Fibroblast of skin of back (primary cell): ENCODE data around the gene VPS37B.
"Not testable (repeated sequence)": the region's sequence is repeated elsewhere in the genome, so short reads cannot be mapped to it uniquely, and the experiment has no call there.

Experiments used
- DNase-seq: peaks from one replicate; pipeline ENCODE4 v3.0.0-alpha.2; 2013

The VPS37B gene

DNA sequence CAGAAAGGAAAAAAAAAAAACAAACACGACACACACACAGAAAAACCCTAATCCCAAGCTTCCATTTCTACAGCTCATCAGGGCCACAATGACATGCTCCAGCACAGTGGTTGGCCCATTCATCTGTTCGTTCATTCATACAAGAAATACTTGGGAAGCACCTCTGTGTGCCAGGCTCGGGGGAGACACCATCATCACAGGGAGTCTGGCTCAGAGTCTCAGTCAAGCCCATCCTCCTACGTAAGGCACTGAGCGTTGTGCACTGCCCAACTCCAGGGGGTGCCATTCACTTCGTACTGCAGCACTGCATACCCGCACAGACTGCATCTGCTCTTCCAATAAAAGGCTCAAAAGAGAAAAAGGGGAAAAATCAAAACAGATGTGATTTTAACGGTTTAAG is 15.3 kb downstream of the VPS37B start:
- DNase-seq: peak; percentile 65

DNA sequence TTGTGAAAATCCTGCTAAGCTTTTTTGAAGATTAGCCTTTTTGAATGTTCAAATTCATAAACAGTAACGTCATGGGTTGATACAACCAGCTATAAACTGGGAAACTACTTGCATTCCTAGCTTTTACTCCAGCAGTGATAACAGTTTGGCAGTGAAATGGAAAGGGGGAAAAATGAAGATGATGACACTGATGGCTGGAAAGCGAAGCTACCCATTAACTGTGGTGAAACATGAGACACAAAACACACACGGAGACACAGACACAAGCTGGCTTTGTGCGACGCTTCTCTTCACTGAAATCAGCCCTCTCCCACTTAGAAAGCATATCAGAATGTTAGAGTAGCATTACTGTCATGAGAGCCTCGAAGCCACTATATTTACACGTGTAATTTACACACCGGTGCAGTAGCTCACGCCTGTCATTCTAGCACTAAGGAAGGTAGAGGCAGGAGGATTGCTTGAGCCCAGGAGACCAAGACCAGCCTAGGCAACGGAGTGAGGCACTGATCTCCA is 15.7 kb downstream of the VPS37B start:
- peak; percentile 53 for DNase-seq

DNA sequence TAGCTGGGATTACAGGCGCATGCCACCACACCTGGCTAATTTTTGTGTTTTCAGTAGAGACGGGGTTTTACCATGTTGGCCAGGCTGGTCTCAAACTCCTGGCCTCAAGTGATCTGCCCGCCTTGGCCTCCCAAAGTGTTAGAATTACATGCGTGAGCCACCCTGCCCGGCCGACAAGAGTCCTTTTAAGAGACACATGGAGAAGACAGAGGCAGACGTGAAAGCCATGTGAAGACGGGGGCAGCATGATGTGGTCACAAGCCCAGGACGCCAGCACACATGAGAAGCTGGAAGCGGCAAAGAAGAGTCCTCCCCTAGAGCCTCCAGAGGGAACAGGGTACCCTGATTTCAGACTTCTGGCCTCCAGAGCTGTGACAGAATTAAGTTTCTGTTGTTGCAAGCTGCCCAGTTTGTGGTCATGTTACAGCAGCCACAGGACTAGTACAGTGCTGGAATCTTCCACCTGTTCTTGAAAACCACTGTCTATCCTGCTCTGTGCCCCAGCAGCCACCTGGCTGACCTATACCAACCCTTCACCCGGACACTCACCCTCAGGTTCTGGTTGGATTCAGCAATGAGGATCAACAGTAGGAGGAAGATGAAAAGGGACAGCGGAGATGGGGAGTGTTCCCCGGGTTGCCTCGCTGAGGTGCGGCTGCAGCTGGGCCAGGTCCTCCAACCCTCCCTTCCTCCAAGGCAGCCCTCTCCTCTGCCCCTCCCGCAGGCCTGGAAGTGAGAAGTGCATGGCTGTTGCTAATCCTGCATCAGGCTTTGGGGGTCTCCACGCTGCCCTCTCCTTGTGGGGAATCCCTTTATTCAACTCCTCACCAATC is 16.9 kb downstream of the VPS37B start:
- DNase-seq: no peak

DNA sequence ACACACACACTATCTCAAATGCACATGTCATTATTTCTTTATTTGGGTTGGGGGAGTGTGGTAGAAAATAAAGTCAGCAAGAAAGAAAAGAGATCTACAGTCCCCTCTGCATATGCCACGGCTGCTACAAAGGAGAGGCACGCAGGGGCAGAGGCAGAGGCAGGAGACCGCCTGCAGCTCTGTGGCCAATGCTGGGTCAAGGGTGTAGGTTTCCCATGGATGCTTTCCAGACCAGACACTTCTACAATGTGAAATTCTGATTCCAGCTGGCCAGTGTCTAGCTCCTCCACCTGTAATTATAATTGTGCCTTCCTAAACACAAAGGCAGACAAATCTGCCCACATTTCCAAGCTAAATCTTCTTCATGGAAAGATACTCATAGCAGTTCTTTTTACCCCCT is 19.2 kb downstream of the VPS37B start:
- no peak for DNase-seq

DNA sequence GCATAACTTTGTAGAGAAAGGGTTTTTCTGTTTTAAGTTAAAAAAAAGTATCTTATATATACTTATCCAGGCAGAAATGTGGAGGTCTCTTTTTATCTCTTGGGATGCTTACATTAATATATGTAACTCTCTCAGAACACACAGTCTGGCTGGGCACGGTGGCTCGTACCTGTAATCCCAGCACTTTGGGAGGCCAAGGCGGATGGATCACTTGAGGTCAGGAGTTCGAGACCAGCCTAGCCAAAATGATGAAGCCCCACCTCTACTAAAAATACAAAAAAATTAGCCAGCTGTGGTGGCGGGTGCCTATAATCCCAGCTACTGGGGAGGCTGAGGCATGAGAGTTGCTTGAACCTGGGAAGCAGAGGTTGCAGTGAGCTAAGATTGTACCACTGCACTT is 19.6 kb downstream of the VPS37B start:
- not testable (repeated sequence) for DNase-seq

DNA sequence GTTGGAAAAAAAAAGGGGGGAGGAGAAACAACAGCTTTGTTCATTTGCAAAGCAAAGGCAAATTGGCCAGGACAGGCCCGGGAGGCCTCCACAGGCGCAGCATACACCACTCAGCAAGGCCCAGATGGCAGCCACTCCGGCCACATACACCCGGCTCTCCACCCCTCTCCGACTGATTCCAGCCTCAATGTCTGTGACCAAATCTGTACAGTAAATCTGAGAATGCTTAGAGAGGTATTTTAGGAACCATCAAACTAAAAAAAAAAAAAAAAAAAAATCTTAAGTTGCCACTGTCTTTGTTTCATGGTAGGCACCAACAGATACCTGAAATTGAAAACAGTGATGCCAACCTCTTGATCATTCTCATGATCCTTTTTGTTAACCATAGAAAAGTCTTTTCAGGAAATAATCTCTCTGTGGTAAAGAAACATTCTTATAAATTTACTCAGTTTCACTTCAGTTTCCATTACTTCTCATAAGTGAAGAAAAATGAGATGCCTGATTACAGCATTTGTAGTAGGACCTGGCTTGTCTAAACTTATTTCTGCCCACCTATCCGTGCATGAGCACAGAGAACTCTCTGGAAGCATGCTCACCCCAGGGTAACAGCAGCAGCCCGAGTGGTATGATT is 20.2 kb downstream of the VPS37B start:
- DNase-seq: no peak

DNA sequence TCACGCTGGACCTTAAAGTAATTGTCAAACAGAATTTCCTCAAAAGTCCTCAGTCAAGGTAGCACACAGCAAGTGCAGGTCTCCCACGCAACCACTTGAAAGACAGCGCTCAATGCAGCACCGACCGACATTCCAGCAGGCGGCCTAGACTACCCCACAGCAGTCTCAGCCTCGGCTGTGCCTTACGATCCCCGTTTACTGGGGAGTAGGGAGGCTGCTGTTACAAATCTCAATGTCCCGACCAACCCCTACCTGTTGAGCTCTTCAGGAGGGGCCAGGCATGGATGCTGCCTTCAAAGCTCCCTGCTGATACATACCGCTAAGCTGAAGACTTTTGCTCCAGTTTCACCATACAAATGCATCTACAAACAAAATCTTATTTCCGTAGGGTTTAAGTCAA is 21.8 kb downstream of the VPS37B start:
- no peak for DNase-seq

DNA sequence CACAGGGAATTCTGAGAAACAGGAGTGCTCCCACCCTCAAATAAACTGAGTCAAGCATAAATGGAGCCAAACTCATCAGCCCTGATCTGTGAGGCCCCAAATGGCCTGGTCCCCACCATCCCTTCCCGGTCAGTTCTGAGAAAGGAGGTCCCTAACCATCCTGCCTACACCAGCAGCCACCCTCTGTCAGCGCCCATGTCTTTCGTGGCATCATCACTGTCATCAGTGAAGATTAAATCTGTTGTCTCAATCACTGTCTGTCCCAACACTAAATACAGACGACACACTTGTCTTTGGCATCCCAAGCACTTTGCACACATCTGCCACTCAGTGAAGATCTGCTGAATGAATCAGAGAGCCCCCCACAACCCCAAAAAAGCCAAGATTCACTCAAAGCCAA is 22.4 kb downstream of the VPS37B start:
- DNase-seq: no peak

DNA sequence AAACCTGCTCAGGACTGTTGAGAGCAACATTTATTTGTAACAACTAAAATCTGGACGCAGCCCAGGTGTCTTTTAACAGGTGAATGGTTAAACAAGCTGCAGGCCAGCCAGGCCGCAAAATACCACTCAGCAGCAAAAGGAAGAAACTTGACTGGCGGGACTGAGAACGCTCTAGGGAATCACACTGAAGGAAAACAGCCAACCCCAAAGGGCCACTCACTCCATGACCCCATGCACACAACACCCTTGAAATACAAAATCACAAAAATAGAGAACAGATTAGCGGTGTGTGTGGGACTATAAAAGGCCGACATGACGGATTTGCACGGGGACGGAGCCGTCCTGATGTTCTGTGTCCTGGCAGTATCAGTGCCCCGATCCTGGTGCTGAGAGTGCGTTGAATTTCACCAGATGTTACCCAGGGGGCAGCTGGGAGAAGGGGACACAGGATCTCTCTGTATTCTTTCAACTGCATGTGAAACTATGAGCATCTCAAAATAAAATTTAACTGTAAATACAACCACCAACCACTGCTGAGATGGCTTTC is 23.0 kb downstream of the VPS37B start:
- DNase-seq: no peak

DNA sequence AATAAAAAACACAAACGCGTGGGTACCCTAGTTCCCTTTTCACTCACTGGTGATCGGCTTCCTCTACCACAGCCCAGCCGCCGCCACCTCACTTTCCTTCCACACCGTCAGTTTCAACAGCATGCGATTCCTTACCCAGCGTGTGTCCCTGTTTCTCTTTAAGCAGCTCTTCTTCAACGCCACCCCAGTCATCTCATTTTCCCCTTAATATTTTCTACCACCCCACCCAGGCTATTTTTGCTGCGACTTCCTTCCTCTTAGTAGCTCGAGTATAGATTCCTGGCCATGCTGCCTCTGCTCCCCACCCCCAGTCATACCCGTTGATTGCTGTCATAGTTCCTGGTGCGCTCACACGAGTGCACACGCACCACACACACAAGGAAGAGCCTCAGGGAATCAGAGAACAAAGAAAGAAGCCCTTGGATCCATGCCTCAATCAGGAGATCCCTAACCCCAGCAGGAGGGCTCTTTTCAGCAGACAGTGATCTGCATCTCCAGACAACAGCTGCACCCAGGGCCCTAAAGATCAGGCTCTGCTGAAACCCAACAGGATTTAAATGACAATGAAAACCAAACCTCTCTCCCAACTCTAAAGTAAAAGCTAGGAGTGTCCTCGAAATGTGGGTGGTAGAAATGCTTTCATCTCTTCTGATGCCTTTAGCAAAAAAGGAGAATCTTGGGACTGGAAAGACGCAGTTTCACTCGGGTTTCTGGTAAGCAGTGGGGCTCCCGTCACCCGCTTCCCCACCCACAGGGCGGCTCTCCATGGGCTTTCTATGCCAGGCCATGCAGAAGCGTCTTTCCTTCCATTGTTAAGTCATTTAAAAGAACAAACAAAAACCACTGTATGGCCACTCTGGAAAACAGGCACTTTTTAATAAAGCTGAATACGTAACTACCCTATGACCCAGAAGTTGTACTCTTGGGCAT is 23.8 kb downstream of the VPS37B start:
- DNase-seq: peak; percentile 94

DNA sequence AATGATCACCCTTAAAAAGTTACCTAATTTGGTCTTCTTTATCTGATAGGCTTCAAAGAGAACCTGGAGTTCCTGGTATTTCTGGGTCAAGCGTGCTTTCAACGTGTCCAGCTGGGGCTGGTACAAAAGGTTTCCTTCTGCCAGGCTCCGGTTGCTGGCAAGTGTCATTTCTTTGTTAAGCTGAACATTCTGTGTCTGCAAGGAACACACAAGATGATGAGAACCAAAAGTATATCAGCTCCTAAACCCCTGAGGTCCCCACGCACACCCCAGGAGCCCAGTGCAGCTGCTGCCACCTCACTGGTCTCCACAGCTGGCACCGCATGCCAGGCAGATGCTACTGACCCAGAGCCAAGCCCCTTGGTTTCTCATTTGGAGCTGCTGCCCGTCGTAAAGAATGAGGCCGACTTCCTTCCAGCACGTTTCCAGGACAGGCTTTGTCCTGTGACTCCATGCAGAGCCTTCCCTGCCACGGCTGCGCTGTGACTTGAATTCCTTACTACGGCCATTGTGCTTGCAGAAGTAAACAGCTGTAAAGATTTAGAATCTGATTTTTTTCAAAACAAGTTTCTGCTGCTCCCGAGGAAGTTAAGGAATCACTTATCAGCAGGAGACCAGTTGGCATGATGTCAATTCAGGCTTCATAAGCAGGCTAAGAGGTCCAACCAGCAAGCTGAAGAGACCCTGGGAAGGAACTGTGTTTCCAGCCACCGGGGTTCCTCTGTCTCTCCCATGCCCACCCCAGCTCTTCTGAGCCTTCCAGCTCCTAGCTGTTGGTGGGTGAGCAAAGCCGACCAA is 24.9 kb downstream of the VPS37B start:
- DNase-seq: peak; percentile 68

DNA sequence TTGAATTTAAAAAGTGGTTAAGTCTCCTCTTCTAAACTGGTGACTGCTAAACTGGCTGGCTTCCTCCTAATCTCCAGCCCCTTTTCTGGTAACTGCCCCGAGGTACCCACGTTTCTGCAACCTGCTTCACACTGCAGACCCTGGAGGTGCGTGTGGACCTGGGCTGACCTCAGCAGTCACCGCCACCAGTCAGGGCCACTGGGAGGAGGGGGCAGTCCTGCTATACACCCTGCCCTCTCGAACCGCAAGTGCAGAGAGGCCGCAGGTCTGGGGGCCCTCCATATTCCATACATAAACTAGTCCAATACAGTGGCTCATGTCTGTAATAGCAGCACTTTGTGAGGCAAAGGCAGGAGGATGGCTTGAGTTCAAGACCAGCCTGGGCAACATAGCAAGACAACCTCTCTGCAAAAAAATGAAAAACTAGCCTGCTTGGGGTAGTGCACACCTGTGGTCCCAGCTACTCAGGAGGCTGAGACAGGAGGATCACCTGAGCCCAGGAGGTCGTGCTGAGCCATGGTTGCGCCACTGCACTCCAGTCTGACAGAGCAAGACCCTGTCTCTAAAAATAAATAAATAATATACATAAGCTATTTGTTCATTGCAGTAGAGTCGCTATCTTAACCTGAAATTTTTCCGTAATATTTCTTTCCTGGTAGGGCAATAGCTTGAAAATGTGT is 25.6 kb downstream of the VPS37B start:
- DNase-seq: no peak

DNA sequence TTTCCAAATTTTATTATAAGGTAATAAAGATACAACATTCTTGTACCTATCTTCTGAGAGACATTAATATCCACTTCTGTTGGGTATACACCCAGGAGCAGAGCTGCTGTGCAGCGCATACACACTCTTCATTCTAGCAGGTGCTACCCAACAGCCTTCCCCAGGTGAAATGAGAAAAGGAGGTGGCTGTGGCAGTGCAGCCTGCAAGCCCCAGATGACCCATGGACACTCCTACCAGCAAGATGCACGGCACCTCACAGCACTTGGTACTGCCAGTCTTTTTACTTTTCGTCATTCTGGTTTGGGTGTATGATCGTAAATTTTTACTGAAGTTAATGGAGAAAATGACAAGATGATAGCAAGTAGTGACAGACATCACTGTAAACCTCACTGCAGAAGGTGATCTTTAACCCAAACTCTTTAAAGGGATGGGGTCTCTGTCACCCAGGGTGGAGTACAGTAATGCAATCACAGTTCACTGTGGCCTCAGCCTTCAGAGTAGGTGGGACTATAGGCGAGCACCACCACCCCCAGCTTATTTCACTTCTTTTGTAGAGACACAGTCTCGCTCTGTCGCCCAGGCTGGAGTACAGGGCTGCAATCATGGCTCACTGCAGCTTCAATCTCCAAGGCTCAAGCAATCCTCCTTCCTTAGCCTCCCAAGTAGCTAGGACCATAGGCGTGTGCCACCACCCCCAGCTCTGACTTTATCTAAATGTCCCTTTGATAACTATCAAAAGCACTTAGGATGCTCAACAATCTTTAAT is 26.5 kb downstream of the VPS37B start:
- DNase-seq: no peak

DNA sequence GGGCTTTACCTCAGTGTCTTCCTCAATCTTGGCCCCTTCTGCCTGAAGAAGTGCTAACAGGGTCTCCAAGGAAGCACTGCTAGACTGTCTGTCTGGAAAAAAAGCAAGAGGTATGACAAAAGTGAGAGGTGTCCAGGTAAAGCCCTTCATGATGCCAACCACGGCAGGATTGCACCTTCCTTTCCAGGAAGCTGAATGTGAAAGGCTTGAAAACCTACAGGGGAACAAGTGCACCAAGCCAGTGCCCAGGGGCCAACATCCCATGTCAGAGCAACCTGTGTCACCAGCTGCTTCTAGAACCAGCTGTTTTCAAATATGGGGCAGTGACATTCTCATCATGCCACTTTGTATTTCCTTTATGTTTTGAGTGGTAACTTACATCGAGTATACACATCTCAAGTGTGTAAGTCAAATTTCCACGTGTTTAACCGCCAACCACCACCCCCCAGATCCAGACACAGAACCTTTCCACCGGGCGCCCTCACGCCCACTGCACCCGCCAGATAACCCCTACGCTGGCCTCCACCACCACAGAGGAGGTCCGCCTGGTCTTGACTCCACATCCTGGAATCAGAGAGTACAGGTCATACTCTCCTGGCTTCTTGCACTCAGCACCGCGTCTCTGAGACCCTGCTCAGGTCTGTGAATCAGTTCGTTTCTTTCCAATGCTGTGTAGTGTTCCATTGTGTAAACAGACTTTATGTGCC is 27.3 kb downstream of the VPS37B start:
- no peak for DNase-seq

DNA sequence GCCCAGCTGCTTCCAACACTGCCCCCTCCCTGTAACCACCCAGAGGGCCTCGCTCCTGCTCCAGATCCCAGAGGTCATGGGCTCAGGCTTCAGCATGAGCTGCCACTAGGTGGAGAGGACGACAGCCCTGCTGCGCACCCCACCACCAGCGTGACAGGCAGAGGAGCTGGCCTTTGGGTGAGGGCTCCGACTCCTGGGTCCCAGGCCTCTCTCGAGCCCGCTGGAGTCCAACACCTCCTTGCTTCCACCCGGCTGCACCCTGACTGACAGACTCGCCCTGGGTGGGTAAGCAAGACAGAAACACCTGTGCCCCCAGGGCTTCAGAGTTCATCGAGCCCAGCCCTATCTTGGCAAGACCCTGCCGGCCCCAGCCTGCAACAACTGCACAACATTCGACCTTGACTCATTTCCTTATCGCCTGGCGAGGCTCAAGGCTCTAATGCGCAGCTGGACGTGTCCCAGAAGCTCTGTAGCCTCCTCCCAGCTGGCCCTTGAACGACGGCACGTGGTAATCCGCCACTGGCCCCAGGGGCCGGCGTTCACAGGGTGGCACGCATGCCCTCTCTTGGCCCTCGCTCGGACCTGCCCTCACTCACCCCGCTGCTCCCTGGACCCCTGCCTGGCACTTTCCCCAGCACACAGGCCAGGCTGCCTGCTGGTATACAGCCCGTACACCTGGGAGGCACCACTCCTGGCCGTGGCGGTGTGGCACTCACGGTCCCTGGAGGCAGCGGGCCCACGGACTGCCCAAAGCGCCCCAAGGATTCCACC is 28.0 kb downstream of the VPS37B start:
- DNase-seq: no peak

DNA sequence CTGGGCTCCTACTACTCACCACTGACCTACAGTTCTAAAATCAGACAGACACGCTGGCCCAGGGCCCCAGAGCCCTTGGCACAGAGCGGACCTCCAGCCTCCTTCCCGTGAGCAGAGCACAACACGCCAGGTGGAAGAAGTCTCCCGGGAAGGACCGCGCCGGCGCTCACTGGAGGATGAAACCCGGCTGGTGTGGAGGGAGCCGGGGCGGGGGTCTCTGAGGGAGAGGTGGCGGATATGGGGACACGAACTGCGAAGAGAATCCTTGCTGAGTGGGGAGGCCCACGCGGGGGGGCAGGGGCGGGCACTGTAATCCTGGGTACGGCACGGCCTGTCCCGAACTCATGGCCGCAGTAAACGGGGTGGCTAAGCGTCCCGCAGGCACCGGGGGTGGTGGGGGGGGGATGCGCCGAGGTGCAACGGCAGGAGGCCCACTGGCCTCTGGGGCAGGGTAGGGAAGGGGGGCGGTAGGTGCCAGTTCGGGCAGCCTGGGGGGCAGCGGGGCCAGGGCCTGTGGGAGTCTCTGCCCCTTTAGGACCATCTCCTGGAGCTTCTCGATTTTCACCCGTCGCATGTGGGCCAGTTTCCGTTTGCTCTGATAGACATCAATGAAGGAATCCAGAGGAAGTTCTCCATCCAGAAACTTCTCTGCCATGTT is 28.8 kb downstream of the VPS37B start:
- DNase-seq: no peak

DNA sequence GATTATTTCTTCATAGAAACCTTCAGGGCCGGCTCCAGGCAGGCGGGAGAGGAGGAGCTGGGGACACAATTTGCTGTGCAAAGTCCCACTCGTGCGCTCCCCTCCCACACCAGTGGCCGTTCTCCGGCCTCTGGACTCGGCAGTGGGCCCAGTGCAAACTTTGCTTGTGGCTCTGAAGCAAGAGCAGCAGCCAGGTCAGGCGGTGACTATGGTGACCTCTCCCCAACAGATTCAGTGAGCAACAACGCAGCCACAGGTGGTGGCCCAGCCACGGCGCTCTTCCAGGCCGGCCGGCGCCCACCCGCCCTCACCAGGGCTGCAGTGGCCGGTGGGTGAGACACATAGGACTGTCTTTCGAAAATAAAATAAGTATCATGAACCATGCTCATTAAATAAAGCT is 29.5 kb downstream of the VPS37B start:
- DNase-seq: no peak
